ENCODE results near the gene IKBKE.

Gene IKBKE

GRCh38 chr1:206514813-206515387, 44.6 kb downstream of the IKBKE start:
- DNase-seq, result no peak

GRCh38 chr1:206516728-206516990, 46.4 kb downstream of the IKBKE start:
- no peak for DNase-seq

- DNase-seq, result no peak
Measured at GRCh38 chr1:206517784-206518183, 47.5 kb downstream of the IKBKE start.

- DNase-seq, result no peak
Measured at GRCh38 chr1:206518206-206518605, 47.9 kb downstream of the IKBKE start.

- DNase-seq, result no peak
Measured at GRCh38 chr1:206518743-206519142, 48.5 kb downstream of the IKBKE start.

- no peak for DNase-seq
Measured at GRCh38 chr1:206521127-206521526, 50.9 kb downstream of the IKBKE start.

- no peak for DNase-seq
Measured at GRCh38 chr1:206521694-206522402, 51.6 kb downstream of the IKBKE start.

GRCh38 chr1:206524739-206525364, 54.6 kb downstream of the IKBKE start:
- DNase-seq, result no peak

GRCh38 chr1:206526064-206526911, 56.0 kb downstream of the IKBKE start:
- no peak for DNase-seq

GRCh38 chr1:206529425-206529824, 59.1 kb downstream of the IKBKE start:
- DNase-seq, result no peak

- DNase-seq, result no peak
Measured at GRCh38 chr1:206532368-206532767, 62.1 kb downstream of the IKBKE start.

- no peak for DNase-seq
Measured at GRCh38 chr1:206534552-206534951, 64.3 kb downstream of the IKBKE start.

- no peak for DNase-seq
Measured at GRCh38 chr1:206535853-206536188, 65.5 kb downstream of the IKBKE start.

- DNase-seq, result no peak
Measured at GRCh38 chr1:206537141-206537540, 66.9 kb downstream of the IKBKE start.

GRCh38 chr1:206538086-206538770, 68.0 kb downstream of the IKBKE start:
- no peak for DNase-seq

GRCh38 chr1:206538901-206539640, 68.8 kb downstream of the IKBKE start:
- no peak for DNase-seq

- DNase-seq, result no peak
Measured at GRCh38 chr1:206540044-206540780, 69.9 kb downstream of the IKBKE start.

GRCh38 chr1:206541236-206541833, 71.1 kb downstream of the IKBKE start:
- DNase-seq, result no peak

- peak; percentile 82 for DNase-seq
Measured at GRCh38 chr1:206544562-206545257, 74.4 kb downstream of the IKBKE start.

GRCh38 chr1:206545351-206545750, 75.1 kb downstream of the IKBKE start:
- no peak for DNase-seq
